ENCODE results near the gene GSTT2. TPM values are rescaled to one million over a fixed set of nuclear protein-coding genes. Genes with fewer than 3 reads are reported as not detected.
"Not testable (repeated sequence)": the region's sequence is repeated elsewhere in the genome, so short reads cannot be mapped to it uniquely, and the experiment has no call there.

Gene GSTT2
- polyA plus RNA-seq, 3 donors from 2014 or later, result not detected

GRCh38 chr22:23966094-23966493, 13.8 kb upstream of the GSTT2 start:
- not testable (repeated sequence) for H3K9me3 Mint-ChIP-seq; DNase-seq; H3K27ac Mint-ChIP-seq; H3K27me3 Mint-ChIP-seq (ENCODE audit: low read depth in 3 of 3); H3K36me3 Mint-ChIP-seq; H3K4me3 Mint-ChIP-seq
- peaks cover 16 to 19% of the 10 kb centered on the region in 2 donors for H3K4me1 Mint-ChIP-seq

- not testable (repeated sequence) for DNase-seq; H3K4me3 Mint-ChIP-seq; H3K27ac Mint-ChIP-seq; H3K9me3 Mint-ChIP-seq; H3K27me3 Mint-ChIP-seq (ENCODE audit: low read depth in 3 of 3)
- Mint-ChIP-seq H3K4me1 (peaks cover 16 to 24% of the 10 kb centered on the region in 2 donors), H3K36me3 (peaks cover 0 to 11% (median 6%) of the 10 kb centered on the region in 3 donors)
These were observed 13.4 kb upstream of the GSTT2 start, which contains the start of gene DDTL for GRCh38 chr22:23966568-23966967. Gene DDTL (plus strand): TSS chr22:23966888. CDS start chr22:23966915, 27 bp downstream.

DNA sequence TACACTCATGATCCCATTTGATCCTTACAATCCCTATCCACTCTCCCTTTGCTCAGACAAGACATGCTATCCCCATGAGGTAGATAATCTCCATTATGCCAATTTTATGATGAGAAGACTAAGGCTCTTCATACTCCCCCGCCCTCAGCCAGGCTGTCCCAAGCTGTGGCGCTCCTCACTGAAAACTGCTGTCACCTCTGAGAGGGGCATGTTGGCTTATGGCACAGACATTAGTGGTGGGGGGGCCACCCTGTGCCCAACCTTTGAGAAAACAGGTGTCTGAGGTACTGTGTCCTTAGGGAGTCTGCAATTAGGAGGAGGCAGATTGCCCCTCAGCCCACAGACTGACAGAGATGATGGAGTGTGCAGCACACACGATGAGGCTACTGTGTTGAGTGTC, 10.9 kb upstream of the GSTT2 start:
- peaks cover 0 to 16% (median 6%) of the 10 kb centered on the region in 3 donors for H3K36me3 Mint-ChIP-seq
- H3K9me3 Mint-ChIP-seq, result no peaks in the 10 kb centered on the region
- no peaks in the 10 kb centered on the region for H3K27me3 Mint-ChIP-seq (ENCODE audit: low read depth in 3 of 3)
- DNase-seq, result no peak
- H3K27ac Mint-ChIP-seq, result peak overlapping the region in 1 of 6 donors; percentile 48
- H3K4me3 Mint-ChIP-seq, result peak overlapping the region in 3 of 5 donors; percentile 22 to 44 (median 43)
- H3K4me1 Mint-ChIP-seq, result peaks cover 20 to 24% of the 10 kb centered on the region in 2 donors

GRCh38 chr22:23970201-23970641, 9.7 kb upstream of the GSTT2 start:
- Mint-ChIP-seq H3K9me3 (no peaks in the 10 kb centered on the region), H3K36me3 (peaks cover 0 to 16% (median 6%) of the 10 kb centered on the region in 3 donors), H3K27ac (peak overlapping the region in 2 of 6 donors; percentile 14 to 35), H3K27me3 (ENCODE audit: low read depth in 3 of 3) (no peaks in the 10 kb centered on the region), H3K4me3 (peak overlapping the region in 2 of 5 donors; percentile 1), H3K4me1 (peaks cover 20 to 24% of the 10 kb centered on the region in 2 donors)
- no peak for DNase-seq

GRCh38 chr22:23970816-23971486, 9.0 kb upstream of the GSTT2 start:
- Mint-ChIP-seq H3K4me1 (peaks cover 20 to 24% of the 10 kb centered on the region in 2 donors), H3K27ac (peak overlapping the region in 1 of 6 donors; percentile 35), H3K9me3 (no peaks in the 10 kb centered on the region), H3K27me3 (ENCODE audit: low read depth in 3 of 3) (no peaks in the 10 kb centered on the region), H3K36me3 (peaks cover 0 to 16% (median 6%) of the 10 kb centered on the region in 3 donors), H3K4me3 (peak overlapping the region in 2 of 5 donors; percentile 29 to 58)
- DNase-seq, result no peak

DNA sequence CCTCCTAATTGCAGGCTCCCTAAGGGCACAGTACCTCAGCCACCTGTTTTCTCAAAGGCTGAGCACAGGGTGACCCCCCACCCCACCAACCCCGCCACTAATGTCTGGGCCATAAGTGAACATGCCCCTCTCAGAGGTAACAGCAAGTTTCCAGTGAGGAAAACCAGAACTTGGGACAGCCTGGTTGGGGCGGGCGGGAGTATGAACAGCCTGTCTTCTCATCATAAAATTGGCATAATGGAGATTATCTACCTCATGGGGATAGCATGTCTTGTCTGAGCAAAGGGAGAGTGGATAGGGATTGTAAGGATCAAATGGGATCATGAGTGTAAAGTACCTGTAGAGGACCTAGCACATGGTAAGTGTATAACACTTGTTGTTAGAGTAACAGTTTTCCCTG, 8.0 kb upstream of the GSTT2 start:
- Mint-ChIP-seq H3K4me3 (peak overlapping the region in 4 of 5 donors; percentile 21 to 44 (median 40)), H3K27ac (peak overlapping the region in 1 of 6 donors; percentile 71)

DNA sequence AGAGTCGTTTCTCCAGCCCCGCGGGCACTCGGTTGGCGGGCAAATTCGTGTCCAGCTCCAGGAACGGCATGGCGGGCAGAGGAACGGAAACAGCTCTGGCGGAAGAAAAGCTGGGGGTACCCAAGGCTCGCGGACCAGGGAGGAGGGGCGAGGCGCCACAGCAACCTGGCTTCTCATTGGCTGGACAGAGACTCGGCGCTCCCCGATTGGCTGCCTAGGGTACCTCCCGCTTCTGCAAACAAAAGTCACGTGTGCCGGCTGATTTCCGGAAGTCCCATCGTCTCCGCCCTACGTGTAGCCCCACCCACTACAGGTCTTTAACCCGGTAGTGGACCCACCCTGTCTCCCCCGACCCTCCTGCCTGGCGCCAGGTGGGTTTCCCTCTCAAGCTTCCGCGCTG, 5.6 kb upstream of the GSTT2 start, which contains the start of gene DDT:
Gene DDT, minus strand, starts transcription at position 97 of the 400 bp plus-strand sequence. Its CDS starts 27 bp downstream, at position 70.
- not testable (repeated sequence) for DNase-seq; H3K27me3 Mint-ChIP-seq (ENCODE audit: low read depth in 3 of 3); H3K27ac Mint-ChIP-seq; H3K4me3 Mint-ChIP-seq; H3K9me3 Mint-ChIP-seq
- Mint-ChIP-seq H3K4me1 (peaks cover 16 to 19% of the 10 kb centered on the region in 2 donors), H3K36me3 (peaks cover 0 to 16% (median 6%) of the 10 kb centered on the region in 3 donors)

More for the DNA sequence above, 8.0 kb upstream of the GSTT2 start:
- not testable (repeated sequence) for H3K27me3 Mint-ChIP-seq (ENCODE audit: low read depth in 3 of 3); H3K9me3 Mint-ChIP-seq; DNase-seq
- H3K36me3 Mint-ChIP-seq, result peaks cover 0 to 16% (median 6%) of the 10 kb centered on the region in 3 donors
- peaks cover 20 to 24% of the 10 kb centered on the region in 2 donors for H3K4me1 Mint-ChIP-seq

DNA sequence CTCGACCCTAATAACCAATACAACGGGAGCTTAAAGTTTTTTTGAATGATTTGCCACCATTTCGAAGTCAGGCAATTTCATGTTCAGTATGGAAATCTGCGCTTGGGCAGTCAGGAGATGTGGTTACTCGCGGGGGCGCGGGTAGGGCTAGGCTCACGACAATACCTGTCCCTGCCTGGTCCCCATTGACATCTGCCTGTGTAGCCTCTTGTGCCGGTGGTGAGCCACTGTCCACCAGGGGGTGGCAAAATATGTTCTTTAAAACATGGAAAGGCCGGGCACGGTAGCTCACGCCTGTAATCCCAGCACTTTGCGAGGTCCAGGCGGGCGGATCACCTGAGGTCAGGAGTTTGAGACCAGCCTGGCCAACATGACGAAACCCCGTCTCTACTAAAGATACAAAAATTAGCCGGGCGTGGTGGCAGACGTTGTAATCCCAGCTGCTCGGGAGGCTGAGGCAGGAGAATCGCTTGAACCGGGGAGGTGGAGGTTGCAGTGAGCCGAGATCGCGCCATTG, 5.0 kb upstream of the GSTT2 start:
- H3K9me3 Mint-ChIP-seq; H3K27ac Mint-ChIP-seq; H3K27me3 Mint-ChIP-seq (ENCODE audit: low read depth in 3 of 3); H3K4me3 Mint-ChIP-seq; DNase-seq: not testable (repeated sequence)
- Mint-ChIP-seq H3K4me1 (peaks cover 13 to 14% of the 10 kb centered on the region in 2 donors), H3K36me3 (peaks cover 0 to 16% (median 6%) of the 10 kb centered on the region in 3 donors)

DNA sequence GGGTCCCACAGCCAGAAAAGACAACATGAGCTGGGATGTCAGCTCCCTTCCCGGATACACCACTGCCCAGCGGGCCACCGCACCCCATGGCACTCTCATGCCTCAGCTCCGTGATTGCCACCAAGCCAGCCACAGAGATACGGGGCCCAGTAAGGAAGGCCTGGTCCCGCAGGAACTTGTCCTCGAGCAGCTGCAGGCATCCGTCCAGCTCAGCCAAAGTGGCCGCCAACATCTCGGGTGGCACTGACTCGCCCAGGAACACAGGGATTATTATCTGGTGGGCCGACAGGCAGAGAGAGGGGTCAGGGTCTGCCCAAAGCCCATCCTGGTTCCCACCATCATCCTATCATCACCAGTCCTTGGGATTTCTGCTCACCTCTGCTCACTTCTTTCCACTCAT, 2.6 kb upstream of the GSTT2 start:
- not testable (repeated sequence) for H3K36me3 Mint-ChIP-seq; H3K27ac Mint-ChIP-seq; H3K4me1 Mint-ChIP-seq; DNase-seq; H3K4me3 Mint-ChIP-seq; H3K27me3 Mint-ChIP-seq (ENCODE audit: low read depth in 3 of 3); H3K9me3 Mint-ChIP-seq

GRCh38 chr22:23980567-23980966, 633 bp downstream of the GSTT2 start:
- H3K4me3 Mint-ChIP-seq; H3K4me1 Mint-ChIP-seq; H3K36me3 Mint-ChIP-seq; H3K9me3 Mint-ChIP-seq; H3K27ac Mint-ChIP-seq; H3K27me3 Mint-ChIP-seq (ENCODE audit: low read depth in 3 of 3); DNase-seq: not testable (repeated sequence)

- DNase-seq, result peak in 2 of 3 donors; percentile 51 to 69
- Mint-ChIP-seq H3K27ac (no peak overlapping the region), H3K36me3 (no peaks in the 10 kb centered on the region), H3K4me1 (peaks cover 2 to 5% of the 10 kb centered on the region in 2 donors), H3K4me3 (no peak overlapping the region), H3K9me3 (no peaks in the 10 kb centered on the region), H3K27me3 (ENCODE audit: low read depth in 3 of 3) (peaks cover 0 to 2% (median 0%) of the 10 kb centered on the region in 3 donors)
These were observed 4.5 kb downstream of the GSTT2 start for GRCh38 chr22:23984430-23984829.

- not testable (repeated sequence) for H3K36me3 Mint-ChIP-seq; H3K4me3 Mint-ChIP-seq; DNase-seq; H3K27me3 Mint-ChIP-seq (ENCODE audit: low read depth in 3 of 3); H3K9me3 Mint-ChIP-seq; H3K4me1 Mint-ChIP-seq; H3K27ac Mint-ChIP-seq
These were observed 6.2 kb downstream of the GSTT2 start for GRCh38 chr22:23986089-23986488.

DNA sequence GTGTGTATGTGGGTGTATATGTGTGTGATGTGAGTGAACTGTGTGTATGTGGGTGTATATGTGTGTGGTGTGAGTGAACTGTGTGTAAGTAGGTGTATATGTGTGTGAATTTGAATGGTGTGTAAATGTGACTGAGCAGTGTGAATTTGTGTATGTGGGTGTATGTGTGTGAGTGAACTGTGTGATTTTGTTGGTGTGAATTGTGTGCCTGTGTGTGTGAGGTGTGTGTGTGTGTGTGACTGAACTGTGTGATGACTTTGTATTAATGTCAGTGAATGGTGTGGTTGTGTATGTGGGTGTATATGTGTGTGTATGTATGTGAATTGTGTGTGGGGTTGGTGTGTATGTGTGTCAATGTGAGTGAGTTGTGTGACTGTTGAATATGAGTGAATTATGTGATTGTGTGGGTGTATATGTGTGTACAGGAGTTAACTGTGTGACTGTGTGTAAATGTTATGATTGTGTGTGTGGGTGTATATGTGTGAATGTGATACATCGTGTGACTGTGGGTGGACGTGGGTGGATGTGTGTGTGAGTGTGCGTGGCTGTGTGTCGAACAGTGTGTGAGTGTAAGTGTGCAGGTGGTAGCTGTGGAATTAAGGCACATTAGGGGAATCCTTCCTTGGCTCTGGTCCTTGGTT, 6.7 kb downstream of the GSTT2 start:
- H3K4me3 Mint-ChIP-seq; H3K27me3 Mint-ChIP-seq (ENCODE audit: low read depth in 3 of 3); H3K4me1 Mint-ChIP-seq; DNase-seq; H3K9me3 Mint-ChIP-seq; H3K27ac Mint-ChIP-seq; H3K36me3 Mint-ChIP-seq: not testable (repeated sequence)

DNA sequence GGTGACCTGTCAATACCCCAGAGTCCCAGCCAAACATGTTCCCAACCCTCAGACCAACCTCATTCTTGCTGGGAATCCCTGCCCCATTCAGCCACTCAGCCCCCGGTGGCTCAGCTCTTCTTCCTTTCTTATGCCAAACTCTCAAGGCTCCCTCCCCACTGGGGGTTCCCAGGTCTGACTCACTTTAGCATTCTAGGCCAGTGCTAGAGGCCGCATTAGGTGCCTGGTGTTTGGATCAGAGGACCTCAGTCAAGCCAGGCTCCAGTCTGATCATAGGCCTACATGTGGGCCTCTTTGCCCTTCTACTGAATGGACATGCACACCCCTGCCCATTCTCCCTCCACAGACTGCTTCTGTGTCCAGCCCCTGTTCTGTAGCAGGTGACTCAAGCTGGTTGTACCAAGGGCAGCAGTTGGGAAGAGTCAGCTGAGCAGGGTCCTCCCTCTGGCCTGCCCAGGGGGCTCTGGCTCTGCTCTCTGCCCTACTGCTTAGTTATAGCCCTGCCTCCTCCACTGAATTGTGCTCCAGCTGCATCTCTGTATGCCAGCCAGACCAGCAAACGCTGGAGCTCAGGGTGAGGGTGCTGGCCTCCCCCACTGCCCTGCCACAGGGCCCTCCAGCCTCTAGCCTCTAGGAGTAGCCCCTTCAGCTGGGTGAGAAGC, 9.8 kb downstream of the GSTT2 start:
- H3K27ac Mint-ChIP-seq, H3K36me3 Mint-ChIP-seq: not testable (repeated sequence)

More for the DNA sequence above, 9.8 kb downstream of the GSTT2 start:
- H3K9me3 Mint-ChIP-seq; H3K4me1 Mint-ChIP-seq; H3K27me3 Mint-ChIP-seq (ENCODE audit: low read depth in 3 of 3); H3K4me3 Mint-ChIP-seq; DNase-seq: not testable (repeated sequence)
